Kidney epithelial cell (primary cell): ENCODE measurements around the gene NADK2. TPM values are rescaled to one million over a fixed set of nuclear protein-coding genes. Genes with fewer than 3 reads are reported as not detected.
A peak's percentile ranks its signal among the peaks of the same experiment; 100 is the strongest.

Experiments
- DNase-seq: peaks from one replicate; pipeline ENCODE4 v3.0.0-alpha.2; 2010; ENCODE audit warnings: low read depth
- H3K27me3 ChIP-seq: 2 replicates; pipeline ENCODE4 v1.6.0; 2011; ENCODE audit warnings: low read length; ENCODE audit not compliant: control insufficient read depth, insufficient read depth
- H3K36me3 ChIP-seq: 2 replicates; pipeline ENCODE4 v1.5.1; 2011; ENCODE audit warnings: low read length; ENCODE audit not compliant: control insufficient read depth, insufficient read depth
- H3K4me3 ChIP-seq: 2 replicates; pipeline ENCODE4 v1.5.1; 2011; ENCODE audit warnings: low read depth, mild to moderate bottlenecking, control low read depth, low read length
- total RNA-seq: library from RNA; depleted of rRNA; stranded (reverse); fragments of >200 nt; gene quantifications from 2 replicates; pipeline ENCODE4 v1.2.3, GENCODE V29; 2015
- TF ChIP-seq, protein P1 (sequence below): IDR thresholded peaks from 2 replicates; pipeline ENCODE4 v1.5.1; 2011; ENCODE audit warnings: mild to moderate bottlenecking, moderate library complexity, low read length, control low read depth, inconsistent platforms; ENCODE audit not compliant: insufficient read depth, poor library complexity, severe bottlenecking

NADK2 gene
- total RNA-seq, 1 donor from 2014 or later: 12.2 TPM

DNA sequence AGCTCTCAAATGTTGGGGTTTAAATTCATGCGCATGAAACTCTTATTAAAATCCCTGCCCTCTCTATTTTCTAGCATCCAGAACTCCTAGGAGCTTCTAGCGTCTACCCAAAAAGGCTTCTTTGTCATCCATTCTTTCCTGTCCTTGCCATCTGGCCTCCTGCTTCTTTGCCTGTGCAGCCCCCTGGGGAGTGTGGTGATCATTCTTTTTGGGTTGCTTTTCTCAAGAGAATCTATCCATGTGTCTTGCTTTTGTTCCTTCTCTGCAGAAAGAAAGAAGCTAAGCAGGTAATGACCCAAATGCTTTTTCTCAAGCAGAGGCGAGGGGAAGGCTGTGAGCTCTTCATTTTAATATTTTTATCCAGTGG is 63.2 kb downstream of the NADK2 start:
- no peak for DNase-seq
- no peaks in the 10 kb centered on the region for H3K27me3 ChIP-seq
- H3K36me3 ChIP-seq: peaks cover 1% of the 10 kb centered on the region
- no peak overlapping the region for H3K4me3 ChIP-seq
- TF ChIP-seq, protein P1, sequence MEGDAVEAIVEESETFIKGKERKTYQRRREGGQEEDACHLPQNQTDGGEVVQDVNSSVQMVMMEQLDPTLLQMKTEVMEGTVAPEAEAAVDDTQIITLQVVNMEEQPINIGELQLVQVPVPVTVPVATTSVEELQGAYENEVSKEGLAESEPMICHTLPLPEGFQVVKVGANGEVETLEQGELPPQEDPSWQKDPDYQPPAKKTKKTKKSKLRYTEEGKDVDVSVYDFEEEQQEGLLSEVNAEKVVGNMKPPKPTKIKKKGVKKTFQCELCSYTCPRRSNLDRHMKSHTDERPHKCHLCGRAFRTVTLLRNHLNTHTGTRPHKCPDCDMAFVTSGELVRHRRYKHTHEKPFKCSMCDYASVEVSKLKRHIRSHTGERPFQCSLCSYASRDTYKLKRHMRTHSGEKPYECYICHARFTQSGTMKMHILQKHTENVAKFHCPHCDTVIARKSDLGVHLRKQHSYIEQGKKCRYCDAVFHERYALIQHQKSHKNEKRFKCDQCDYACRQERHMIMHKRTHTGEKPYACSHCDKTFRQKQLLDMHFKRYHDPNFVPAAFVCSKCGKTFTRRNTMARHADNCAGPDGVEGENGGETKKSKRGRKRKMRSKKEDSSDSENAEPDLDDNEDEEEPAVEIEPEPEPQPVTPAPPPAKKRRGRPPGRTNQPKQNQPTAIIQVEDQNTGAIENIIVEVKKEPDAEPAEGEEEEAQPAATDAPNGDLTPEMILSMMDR: no peak

DNA sequence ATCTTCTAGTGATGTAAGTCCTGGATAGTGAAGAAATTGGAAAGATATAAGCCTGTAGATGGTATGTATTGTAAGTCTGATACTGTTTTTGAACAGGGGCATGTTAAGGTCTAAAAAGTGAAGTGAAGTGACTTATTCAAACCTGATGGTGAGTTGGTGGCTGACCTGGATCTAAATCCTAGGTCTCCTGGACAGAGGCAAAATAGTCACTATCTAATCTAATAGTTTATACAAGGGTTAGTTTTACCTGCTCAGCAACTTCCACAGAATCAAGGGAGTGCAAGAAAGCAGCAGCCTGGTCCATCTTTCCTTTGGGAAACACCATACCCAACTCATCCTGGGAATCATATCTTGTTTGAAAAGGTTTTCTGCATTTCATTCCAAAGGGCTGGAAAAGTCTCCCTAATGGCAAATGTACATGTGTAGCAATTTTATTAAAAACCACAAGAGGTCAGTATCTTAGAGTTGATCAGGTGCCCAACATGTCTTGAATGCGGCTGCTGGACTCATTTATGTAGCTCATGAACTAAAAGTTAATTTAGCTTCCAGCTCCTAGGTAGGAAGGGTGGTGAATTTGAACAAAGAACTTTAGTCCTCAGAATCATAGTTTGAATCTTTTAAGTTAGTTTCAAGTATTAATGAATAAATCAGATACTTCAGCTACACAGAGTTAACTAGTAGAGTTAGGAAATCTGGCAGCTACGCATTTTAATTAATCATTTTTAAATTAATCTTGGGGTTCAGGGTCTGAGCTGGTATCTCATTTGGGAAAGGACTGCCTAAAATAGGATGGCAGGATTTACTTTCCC is 63.8 kb downstream of the NADK2 start:
- H3K4me3 ChIP-seq: no peak overlapping the region
- H3K27me3 ChIP-seq: no peaks in the 10 kb centered on the region
- peak; percentile 10 for DNase-seq
- H3K36me3 ChIP-seq: peaks cover 1% of the 10 kb centered on the region
- TF ChIP-seq, protein P1: peak; percentile 45

DNA sequence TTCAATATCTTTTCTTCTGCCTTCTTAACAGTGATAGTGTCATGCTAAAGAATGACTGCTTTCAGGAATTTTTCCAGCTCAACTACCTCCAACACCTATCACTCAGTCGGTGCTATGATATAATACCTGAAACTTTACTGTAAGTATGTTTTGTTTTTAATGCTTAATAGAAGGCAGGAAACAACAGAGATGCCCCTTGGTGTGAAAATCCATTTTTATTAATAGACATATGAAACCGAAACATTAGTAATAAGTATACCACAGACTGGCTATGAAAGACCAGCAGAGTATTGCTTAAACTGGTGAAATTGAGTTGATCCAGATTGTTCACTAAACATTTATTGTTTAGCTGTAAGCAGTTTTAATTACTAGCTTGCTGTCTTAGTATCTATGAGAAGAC is 64.6 kb downstream of the NADK2 start:
- H3K4me3 ChIP-seq: no peak overlapping the region
- H3K27me3 ChIP-seq: no peaks in the 10 kb centered on the region
- TF ChIP-seq, protein P1: no peak
- H3K36me3 ChIP-seq: peaks cover 1% of the 10 kb centered on the region
- DNase-seq: no peak

DNA sequence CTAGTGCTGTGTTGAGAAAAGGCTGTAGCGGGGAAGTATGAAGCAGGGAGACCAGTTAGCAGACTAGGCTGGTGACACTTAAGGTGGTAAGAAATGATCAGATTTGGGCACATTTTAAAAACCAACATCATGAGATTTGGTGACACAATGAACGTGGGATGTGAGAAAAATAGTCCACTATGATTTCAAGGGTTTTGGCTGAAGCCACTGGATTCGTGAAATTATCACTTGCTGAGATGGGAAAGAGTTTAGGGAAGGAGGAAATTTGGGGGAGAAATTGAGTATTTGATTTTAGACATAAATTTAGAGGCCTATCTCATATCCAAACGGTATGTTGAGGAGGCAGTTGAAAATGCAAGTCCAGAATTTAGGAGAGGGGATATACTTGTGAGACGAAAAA is 66.7 kb downstream of the NADK2 start:
- peaks cover 1% of the 10 kb centered on the region for H3K36me3 ChIP-seq
- no peak for DNase-seq
- TF ChIP-seq, protein P1: no peak
- H3K27me3 ChIP-seq: no peaks in the 10 kb centered on the region
- H3K4me3 ChIP-seq: no peak overlapping the region

DNA sequence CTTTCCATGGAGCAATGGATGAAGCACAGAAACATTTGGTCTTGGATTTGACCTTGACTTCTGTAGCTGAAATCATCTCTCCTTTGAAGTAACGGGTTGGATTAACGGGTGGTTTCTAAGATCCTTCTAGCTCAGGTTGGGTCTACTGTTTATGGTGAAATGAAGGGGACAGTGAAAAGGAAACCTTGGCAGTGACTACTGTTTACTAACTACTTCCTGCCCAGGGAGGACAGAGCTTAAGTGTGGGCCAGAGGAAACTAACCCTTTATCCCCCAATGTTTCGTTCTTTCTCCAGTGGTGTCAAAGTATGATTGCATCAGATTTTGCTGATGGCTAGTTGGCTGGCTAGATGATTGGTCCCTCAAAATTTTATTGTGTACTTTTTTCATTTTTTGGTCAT is 67.6 kb downstream of the NADK2 start:
- no peak for DNase-seq
- Histone ChIP-seq H3K27me3 (no peaks in the 10 kb centered on the region), H3K4me3 (no peak overlapping the region), H3K36me3 (peaks cover 1% of the 10 kb centered on the region)
- TF ChIP-seq, protein P1: no peak

DNA sequence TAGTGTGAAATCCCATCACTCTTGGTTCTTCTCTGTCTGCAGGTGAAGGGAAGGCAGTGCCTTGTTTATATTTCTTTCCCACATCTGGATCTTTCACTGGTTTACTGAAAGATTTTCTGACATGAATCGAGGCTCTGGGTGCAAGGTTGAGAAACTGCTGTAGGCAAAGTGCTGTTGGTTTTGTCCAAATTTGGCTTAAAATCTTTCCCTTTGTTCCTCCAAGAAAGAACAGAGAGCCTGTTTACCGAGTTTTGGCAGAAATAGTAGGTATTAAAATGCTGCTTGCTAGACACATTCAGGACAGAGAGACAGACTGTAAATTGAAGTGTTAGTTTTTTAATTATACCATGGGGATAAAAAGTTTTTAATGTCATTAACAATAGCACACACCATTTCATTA is 68.3 kb downstream of the NADK2 start:
- TF ChIP-seq, protein P1: no peak
- DNase-seq: no peak
- Histone ChIP-seq H3K4me3 (no peak overlapping the region), H3K27me3 (no peaks in the 10 kb centered on the region), H3K36me3 (peaks cover 1% of the 10 kb centered on the region)
